Esophagus squamous epithelium (tissue), 4 donors: ENCODE data around the gene ZNF750.

Source experiments
- CTCF ChIP-seq, 6 experiments: fragments of 450-650 bp in 4 of 6; fragments of 200-600 bp in 2 of 6; sonication (generic) in 2 of 6; IDR thresholded peaks; one replicate each; pipeline ENCODE4 v1.5.1; 2016 to 2019; ENCODE audit warnings: antibody characterized with exemption in 6 of 6, mild to moderate bottlenecking in 4 of 6, moderate library complexity in 4 of 6
- POLR2A ChIP-seq, 4 donors: fragments of 450-650 bp; IDR thresholded peaks; one replicate each; pipeline ENCODE4 v1.6.1; 2017; ENCODE audit warnings: antibody characterized with exemption in 4 of 4, mild to moderate bottlenecking in 4 of 4, moderate library complexity in 3 of 4

- TF ChIP-seq CTCF (IDR thresholded peaks at IDR 0.05) (no peak), POLR2A (IDR thresholded peaks at IDR 0.05) (no peak)
Observed at GRCh38 chr17:82803185-82803584, 36.6 kb downstream of the ZNF750 start.
